SU-DHL-6 (cell line): Measurements from ENCODE around the gene CABCOCO1.

ENCODE experiments used
- H2AFZ ChIP-seq: fragments of 200-600 bp; sonication (generic); 2 replicates; pipeline ENCODE4 v1.6.1; 2014; ENCODE audit warnings: low read depth, mild to moderate bottlenecking, moderate library complexity, mixed read lengths, antibody characterized with exemption, low read length; ENCODE audit not compliant: severe bottlenecking
- H3F3A ChIP-seq: fragments of 200-600 bp; shearing (Covaris generic); 2 replicates; pipeline ENCODE4 v1.6.0; 2016; ENCODE audit warnings: antibody characterized with exemption, mild to moderate bottlenecking; ENCODE audit not compliant: insufficient read depth
- H3K27ac ChIP-seq: fragments of 200-600 bp; sonication (generic); 2 replicates; pipeline ENCODE4 v1.5.1; 2016; ENCODE audit warnings: low read depth, mild to moderate bottlenecking, low read length, moderate library complexity, mixed read lengths
- H3K27me3 ChIP-seq: fragments of 200-600 bp; sonication (generic), shearing (Covaris generic); 2 replicates; pipeline ENCODE4 v1.6.0; 2014; ENCODE audit warnings: mild to moderate bottlenecking, low read length
- H3K36me3 ChIP-seq: fragments of 200-600 bp; sonication (generic); 2 replicates; pipeline ENCODE4 v1.6.1; 2014; ENCODE audit warnings: mild to moderate bottlenecking, low read length, mixed read lengths
- H3K4me2 ChIP-seq: fragments of 300-600, 200-600 bp; shearing (Covaris generic), sonication (generic); 2 replicates; pipeline ENCODE4 v1.6.0; 2014; ENCODE audit warnings: low read length, low read depth, mild to moderate bottlenecking; ENCODE audit not compliant: poor library complexity, severe bottlenecking
- H3K4me3 ChIP-seq: fragments of 200-600 bp; sonication (generic); 2 replicates; pipeline ENCODE4 v1.5.1; 2014; ENCODE audit warnings: antibody characterized with exemption, low read length, mild to moderate bottlenecking, mixed read lengths; ENCODE audit not compliant: insufficient read depth, poor library complexity, severe bottlenecking
- H3K79me2 ChIP-seq: fragments of 200-600 bp; sonication (generic); 2 replicates; pipeline ENCODE4 v1.6.1; 2014; ENCODE audit warnings: mild to moderate bottlenecking, low read length, moderate library complexity; ENCODE audit not compliant: insufficient read depth
- H3K9ac ChIP-seq: fragments of 200-600 bp; sonication (generic); 2 replicates; pipeline ENCODE4 v1.7.0; 2014; ENCODE audit warnings: mild to moderate bottlenecking, low read length
- H3K9me2 ChIP-seq: fragments of 200-600 bp; sonication (generic); replicated peaks from 2 replicates; pipeline ENCODE4 v1.6.1; 2014; ENCODE audit warnings: low read length; ENCODE audit not compliant: insufficient read depth
- H3K9me3 ChIP-seq: fragments of 200-600 bp; sonication (generic); 2 replicates; pipeline ENCODE4 v1.6.1; 2014; ENCODE audit warnings: low read length, mixed read lengths; ENCODE audit not compliant: insufficient read depth
- H4K20me1 ChIP-seq: fragments of 200-600 bp; sonication (generic); 2 replicates; pipeline ENCODE4 v1.6.1; 2014; ENCODE audit warnings: low read depth, mild to moderate bottlenecking, antibody characterized with exemption, low read length, moderate library complexity, mixed read lengths
- EZH2phosphoT487 ChIP-seq: fragments of 200-600 bp; sonication (generic), shearing (Covaris generic); conservative IDR thresholded peaks from 2 replicates; pipeline ENCODE4 v1.6.1; 2018; ENCODE audit warnings: mild to moderate bottlenecking, antibody characterized with exemption, low read length, moderate library complexity, mixed read lengths
- TF ChIP-seq, protein P1 (sequence below): fragments of 200-600 bp; sonication (generic); IDR thresholded peaks from one replicate; pipeline ENCODE4 v1.5.1; 2017; ENCODE audit warnings: antibody characterized with exemption, mild to moderate bottlenecking, low read length, moderate library complexity; ENCODE audit not compliant: insufficient read depth, poor library complexity, severe bottlenecking

CABCOCO1 gene

DNA sequence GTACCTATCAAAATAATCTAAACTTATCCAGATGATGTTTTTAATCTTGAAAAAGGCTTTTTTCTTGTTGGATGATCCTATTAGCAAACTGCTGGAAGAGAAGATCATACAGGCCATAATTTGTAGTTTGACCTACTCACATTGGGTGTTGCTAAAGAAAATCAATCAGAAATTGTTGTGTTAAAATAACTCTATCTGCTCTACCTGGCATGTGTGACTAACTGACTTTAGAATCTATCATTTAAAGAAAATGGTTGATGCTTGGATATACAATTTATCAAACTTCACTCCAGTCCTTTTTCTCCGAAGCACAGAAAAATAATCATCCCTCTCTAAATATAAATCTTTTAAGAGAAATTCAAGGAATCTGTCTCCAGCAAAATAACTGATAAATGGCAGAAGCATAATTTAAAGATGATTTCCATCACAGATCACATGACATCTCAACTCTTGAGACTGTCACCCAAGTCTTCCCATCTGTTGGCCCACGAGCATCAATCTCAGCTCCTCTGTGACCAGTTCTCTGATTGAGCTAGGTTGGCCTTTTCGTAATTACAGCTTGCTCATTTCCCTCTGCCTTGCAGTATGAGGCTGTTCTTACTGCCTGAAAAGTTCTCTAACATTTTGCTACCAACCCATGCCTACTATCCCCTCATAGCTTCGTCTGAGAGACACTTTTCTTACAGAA, 36.4 kb downstream of the CABCOCO1 start:
- no peaks in the 10 kb centered on the region for H3K79me2 ChIP-seq
- no peaks in the 10 kb centered on the region for H3K9me2 ChIP-seq
- no peak overlapping the region for H3K4me3 ChIP-seq
- H4K20me1 ChIP-seq = no peaks in the 10 kb centered on the region
- no peak overlapping the region for H3K9ac ChIP-seq
- no peak overlapping the region for H3K4me2 ChIP-seq
- H3K9me3 ChIP-seq = no peaks in the 10 kb centered on the region
- no peak overlapping the region for H3K27ac ChIP-seq
- TF ChIP-seq, protein P1, sequence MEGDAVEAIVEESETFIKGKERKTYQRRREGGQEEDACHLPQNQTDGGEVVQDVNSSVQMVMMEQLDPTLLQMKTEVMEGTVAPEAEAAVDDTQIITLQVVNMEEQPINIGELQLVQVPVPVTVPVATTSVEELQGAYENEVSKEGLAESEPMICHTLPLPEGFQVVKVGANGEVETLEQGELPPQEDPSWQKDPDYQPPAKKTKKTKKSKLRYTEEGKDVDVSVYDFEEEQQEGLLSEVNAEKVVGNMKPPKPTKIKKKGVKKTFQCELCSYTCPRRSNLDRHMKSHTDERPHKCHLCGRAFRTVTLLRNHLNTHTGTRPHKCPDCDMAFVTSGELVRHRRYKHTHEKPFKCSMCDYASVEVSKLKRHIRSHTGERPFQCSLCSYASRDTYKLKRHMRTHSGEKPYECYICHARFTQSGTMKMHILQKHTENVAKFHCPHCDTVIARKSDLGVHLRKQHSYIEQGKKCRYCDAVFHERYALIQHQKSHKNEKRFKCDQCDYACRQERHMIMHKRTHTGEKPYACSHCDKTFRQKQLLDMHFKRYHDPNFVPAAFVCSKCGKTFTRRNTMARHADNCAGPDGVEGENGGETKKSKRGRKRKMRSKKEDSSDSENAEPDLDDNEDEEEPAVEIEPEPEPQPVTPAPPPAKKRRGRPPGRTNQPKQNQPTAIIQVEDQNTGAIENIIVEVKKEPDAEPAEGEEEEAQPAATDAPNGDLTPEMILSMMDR = no peak
- TF ChIP-seq EZH2phosphoT487 = no peak
- H2AFZ ChIP-seq = no peak overlapping the region
- no peaks in the 10 kb centered on the region for H3F3A ChIP-seq
- H3K36me3 ChIP-seq = no peaks in the 10 kb centered on the region
- no peaks in the 10 kb centered on the region; the same call in 1 of the 2 replicates for H3K27me3 ChIP-seq

DNA sequence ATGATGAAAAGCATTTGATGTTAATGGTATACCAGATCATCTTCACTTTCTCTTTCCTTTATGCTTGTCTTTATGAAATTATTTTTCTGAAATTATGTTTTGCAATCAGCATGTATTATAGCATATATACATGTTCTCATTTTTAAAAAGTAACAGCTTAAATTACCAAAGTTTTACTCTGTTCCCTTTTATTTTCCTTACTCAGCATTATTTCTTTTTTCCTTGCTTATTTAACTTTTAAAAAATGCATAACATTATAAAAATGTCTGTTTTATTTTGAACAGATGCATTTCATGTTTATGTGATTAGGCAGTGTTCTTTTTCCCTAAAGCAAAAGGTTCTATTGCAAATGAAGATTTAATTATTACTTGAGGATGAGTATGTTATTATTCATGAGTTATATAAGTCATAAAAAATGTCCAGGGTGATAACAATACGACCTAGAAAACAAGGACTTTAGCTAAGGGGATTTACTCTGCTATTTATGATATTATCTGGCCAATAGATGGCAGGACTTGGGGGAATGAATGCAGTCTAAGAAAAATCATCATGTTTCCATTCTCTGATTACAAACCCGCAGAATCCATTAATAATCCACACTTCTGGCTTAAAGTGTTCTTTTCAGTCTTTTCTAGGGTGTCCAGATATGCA, 38.5 kb downstream of the CABCOCO1 start:
- Histone ChIP-seq H3K9me3 (no peaks in the 10 kb centered on the region), H3K36me3 (no peaks in the 10 kb centered on the region), H3F3A (no peaks in the 10 kb centered on the region), H3K27ac (no peak overlapping the region), H3K4me2 (no peak overlapping the region), H4K20me1 (no peaks in the 10 kb centered on the region), H3K9ac (no peak overlapping the region), H3K27me3 (no peaks in the 10 kb centered on the region), H3K9me2 (no peaks in the 10 kb centered on the region), H2AFZ (no peak overlapping the region), H3K79me2 (no peaks in the 10 kb centered on the region), H3K4me3 (no peak overlapping the region)
- TF ChIP-seq, protein P1 = no peak
- no peak for TF ChIP-seq EZH2phosphoT487

DNA sequence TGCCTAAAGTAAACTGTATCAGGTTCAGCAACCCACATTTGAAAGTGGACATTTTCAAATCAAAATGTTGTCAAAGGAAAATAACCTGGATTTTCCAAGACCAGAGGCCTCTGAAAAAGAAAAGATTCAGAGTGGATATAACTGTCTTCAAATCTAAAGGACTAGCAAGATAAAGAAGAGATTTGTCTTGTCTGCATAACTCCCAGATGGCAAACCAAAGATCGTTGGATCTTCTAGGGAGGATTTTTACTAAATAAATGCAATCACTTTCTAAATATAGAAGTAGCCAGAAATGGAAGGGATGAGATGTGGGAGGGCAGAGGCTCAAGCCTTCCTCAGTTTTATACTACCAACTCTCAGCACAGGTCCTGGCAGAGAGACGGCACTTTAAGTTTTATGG, 39.0 kb downstream of the CABCOCO1 start:
- no peaks in the 10 kb centered on the region for H3F3A ChIP-seq
- no peaks in the 10 kb centered on the region for H3K27me3 ChIP-seq
- H3K4me3 ChIP-seq = no peak overlapping the region
- no peaks in the 10 kb centered on the region for H3K36me3 ChIP-seq
- no peaks in the 10 kb centered on the region for H4K20me1 ChIP-seq
- no peaks in the 10 kb centered on the region for H3K79me2 ChIP-seq
- H3K9ac ChIP-seq = no peak overlapping the region
- H3K4me2 ChIP-seq = no peak overlapping the region
- no peak overlapping the region for H2AFZ ChIP-seq
- H3K9me3 ChIP-seq = no peaks in the 10 kb centered on the region
- H3K27ac ChIP-seq = no peak overlapping the region
- no peak for TF ChIP-seq EZH2phosphoT487
- TF ChIP-seq, protein P1 = no peak
- H3K9me2 ChIP-seq = no peaks in the 10 kb centered on the region
